CD1c-positive myeloid dendritic cell (primary cell): ENCODE measurements around the gene PRMT7.

ENCODE experiments used
- DNase-seq: peaks from one replicate; pipeline ENCODE4 v3.0.0-alpha.2; 2016; ENCODE audit errors: extremely low spot score

PRMT7 gene

GRCh38 chr16:68375801-68376536, 65.2 kb downstream of the PRMT7 start:
- DNase-seq: no peak

DNA sequence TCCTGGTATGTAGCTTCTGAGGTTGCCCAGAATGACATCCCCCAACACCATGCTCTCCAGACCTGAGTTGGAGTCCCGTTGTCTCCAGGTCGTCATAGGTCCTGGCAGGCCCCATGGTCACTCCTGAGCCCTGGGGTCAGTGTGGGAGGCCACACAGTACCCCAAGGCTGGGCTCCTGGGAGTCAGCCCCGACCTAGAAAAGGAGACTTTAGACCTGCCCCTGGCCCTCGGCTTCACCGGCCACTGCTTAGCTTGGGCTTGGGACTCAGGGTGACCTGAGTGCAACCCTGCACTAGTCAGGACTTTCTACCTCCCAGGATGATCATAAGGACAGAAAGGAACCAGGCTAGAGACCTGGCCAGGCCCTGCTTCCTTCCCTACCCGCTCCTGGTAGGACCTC, 65.8 kb downstream of the PRMT7 start:
- DNase-seq: no peak

- DNase-seq: no peak
These were observed 66.4 kb downstream of the PRMT7 start for GRCh38 chr16:68377221-68377620.

DNA sequence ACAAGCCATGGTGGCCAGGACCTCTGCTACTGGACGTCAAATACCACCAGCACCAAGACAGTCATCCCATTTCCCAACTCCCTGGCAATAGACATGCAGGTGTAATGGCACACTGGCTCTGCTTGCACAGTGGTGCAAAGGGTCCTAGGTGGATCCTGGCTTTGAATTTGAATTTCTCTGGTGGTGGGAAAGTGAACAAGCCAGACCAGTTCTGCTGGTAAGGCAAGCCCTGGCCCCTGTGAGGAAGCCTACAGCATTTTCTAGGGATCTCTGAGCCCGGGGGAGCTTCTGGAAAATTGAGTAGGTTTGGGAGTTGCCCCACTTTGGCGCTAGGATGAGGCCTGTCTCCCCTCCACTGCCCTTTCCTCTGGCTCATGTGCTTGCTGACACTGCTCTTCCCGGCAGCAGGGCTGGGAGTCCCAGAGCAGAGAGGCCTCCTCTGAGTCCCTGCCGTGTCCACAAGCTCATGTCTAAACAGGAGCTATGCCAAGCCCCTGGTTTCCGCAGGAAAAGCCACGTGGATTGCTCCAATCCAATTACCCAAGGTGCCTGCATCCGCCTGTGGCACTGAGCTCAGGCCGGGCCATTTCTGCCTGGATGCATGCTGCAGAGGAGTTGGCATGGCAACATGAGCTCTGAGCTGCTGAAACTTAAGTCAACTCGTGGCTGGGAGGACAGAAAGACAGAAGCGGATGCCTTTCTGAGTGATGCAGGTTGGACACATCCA, 67.0 kb downstream of the PRMT7 start:
- no peak for DNase-seq

DNA sequence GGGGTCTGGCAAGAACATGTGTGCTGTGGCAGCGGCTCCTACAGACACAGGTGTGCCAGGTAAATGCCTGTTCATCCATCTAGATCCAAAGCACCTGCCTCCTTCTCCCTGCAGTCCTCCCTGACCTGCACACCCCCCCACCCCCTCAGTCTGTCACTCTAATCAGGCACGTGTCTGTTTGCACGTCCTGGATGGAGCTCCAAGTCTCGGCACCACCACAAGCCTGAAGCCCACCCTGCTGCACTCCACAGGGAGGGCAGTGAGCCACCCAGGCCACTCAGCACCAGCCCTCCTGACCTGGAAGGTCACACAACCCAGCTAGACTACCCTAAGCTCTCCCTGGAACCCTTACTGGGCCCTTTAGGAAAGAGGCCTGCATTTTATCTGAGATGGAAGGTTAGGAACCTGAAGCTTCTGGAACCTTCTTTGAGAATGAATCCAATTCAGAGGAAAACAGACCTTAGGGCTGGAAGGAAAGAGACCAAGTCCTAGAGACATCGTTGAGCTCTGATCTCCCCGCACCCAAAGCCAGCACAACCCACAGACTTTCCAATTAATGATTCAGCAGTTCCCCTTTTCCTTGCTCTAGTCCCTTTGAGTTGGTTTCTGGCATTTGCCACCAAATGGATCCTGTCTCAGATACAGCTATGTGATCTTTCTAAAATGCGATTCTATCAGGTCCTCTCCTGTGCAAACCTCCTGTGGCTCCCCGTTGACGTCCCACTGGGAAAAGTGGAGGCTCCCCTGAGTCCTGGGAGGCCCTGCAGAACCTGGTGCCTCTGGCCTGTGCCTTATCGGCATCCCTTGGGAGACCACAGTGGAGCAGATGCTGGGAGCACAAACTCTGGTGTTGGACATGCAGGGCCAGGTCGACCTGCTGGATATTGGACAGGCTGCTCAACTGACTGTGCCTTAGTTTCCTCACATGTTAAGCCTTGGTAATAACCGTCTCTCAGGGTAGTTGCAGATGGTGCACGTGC, 67.9 kb downstream of the PRMT7 start:
- DNase-seq: peak; percentile 40

DNA sequence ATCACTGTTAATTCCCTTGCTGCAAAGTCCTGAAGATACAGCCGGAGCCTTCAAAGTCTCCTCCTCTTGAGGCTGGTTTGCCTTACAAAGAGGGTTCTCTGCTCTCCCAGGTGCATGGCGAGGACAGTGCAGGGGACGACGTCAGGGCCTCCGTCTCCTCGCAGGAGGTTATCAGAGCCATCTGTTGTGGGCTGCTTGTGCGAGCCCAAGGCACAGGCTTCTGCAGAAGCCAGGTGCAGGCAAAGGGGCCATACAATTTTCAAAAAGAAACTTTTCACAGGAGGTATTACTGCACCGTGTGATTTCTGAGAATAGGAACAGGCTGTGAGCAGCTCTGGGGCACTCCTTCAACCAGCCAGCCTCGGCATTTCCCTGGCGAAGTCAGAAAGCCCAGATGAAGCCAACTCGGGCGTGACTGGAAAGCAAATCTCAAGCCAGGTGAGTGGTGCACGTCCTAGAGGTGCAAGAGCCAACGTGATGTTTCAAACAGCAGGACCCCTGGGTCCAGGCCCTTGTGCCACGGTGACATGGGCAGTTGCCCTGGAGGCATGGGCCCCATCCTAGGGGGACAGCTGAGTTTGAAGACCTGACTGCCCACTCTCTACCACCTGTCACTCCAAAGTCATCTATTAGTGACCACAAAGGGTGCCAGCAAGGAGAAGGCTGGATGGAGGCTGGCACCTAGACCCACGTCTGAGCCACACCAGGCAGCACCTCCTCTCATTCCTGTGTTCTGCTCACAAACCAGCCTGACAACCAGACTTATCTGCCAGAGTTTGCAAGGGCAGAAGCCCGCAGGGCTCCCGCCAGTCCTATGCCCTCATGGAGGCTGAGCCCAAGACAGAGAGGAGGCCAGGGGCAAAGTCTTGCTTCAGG, 68.9 kb downstream of the PRMT7 start:
- DNase-seq: no peak

DNA sequence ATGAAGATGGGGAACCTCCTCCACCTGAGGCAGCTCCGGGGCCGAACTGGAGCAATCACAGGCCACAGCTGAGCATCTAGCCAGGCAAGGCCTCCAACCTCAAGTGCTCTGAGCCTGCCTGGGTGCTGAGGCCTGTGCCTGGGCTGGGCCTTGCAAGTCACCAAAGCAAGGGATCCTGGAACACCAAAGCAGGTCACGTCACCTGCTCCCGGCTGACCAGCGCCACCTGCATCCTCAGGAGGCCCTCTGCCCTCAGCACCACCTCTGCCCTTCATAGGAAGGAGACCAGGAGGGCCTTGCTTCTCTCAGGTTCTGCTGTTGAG, 69.5 kb downstream of the PRMT7 start:
- DNase-seq: no peak

DNA sequence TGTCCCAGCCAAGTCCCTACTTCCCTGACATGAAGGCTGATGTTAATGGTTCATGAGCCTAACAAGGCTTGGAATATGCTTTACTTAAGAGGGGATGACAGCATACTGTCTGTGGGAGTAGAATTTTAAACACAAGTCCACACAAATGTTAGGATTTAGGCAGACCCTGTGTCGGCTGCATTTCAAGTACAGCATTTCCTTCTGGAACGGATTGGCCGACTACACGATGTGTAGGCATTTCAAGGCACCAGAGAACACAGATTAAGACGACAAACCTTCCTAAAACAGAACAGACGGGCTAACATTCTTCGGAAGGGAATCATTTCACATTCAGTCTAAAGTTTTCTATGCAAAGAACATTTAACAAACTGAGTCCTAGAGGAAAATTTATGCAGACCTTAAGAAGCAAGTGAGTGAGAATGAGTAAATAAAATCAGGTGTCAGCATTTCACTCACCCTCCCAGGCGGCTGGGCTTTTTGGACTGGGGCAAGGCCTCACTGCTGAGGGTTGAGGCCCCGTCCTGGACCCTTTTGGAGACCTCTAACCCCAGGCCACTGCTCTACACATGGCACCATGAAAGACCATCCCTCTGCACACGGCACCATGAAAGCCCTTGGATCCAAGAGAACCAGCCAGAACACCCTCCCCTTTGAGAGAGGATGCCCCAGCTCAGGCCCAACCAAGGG, 70.0 kb downstream of the PRMT7 start:
- no peak for DNase-seq

- no peak for DNase-seq
These were observed 70.5 kb downstream of the PRMT7 start for GRCh38 chr16:68381363-68381724.

- DNase-seq: no peak
These were observed 71.5 kb downstream of the PRMT7 start for GRCh38 chr16:68382296-68382718.

DNA sequence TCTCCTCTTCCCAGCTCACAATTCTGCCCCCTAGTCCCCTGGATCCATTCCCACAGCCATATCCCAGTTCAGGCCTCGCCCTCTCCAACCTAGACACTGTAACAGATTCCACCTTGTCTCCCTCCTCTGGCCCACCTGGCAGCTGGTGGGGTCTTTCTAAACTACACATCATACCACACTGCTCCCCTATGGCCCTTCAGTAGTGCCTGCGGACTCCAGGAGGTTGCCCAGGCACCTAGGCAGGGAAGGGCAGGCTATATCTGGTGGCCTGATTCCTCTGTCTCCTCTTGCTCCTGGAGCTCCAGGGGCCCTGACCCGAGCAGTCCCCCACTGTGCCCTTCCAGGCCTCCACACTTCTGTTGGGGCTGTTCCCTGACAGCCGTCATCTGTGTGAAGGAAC, 73.0 kb downstream of the PRMT7 start:
- DNase-seq: no peak

- no peak for DNase-seq
These were observed 73.7 kb downstream of the PRMT7 start for GRCh38 chr16:68384288-68385161.

DNA sequence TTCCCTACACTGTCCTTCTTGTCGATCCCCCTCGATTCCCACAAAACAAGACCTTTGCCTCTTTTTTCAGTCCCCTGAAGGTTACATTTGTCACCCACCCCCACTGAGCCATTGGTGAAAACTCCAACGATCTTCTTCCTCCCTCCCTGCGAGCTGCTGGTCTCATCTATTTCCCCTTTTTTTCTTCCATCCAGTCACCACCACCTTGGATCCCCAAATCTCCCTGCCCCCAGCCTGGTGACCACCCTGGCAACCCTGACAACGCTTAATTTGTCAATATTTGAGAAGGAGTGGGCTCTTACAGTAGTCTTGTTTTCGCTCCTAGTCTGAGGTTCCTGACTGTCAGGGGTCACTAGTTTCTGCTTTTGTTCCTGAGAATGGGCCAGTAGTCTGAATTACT, 74.6 kb downstream of the PRMT7 start:
- DNase-seq: peak; percentile 8

GRCh38 chr16:68386628-68387027, 75.8 kb downstream of the PRMT7 start:
- no peak for DNase-seq

DNA sequence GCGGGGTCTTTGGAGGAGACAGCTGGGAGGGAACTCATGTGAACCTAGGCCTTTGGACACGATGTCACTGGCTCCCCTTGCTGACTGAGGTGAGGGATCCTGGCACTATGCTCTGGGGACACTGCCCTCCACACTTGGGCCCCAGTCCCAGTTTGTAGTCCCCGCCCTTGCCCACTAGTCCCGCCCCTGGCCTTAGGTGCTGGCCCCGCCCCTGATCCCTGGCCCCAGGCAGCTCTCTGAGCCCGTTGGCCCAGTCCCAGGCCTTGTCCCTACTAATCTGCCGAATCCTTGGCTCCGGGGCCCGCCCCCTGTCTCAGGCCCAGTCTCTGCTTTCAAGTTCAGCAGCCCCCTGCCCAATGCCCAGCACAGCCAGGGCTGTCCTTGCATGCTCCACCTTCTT, 76.5 kb downstream of the PRMT7 start:
- DNase-seq: no peak

DNA sequence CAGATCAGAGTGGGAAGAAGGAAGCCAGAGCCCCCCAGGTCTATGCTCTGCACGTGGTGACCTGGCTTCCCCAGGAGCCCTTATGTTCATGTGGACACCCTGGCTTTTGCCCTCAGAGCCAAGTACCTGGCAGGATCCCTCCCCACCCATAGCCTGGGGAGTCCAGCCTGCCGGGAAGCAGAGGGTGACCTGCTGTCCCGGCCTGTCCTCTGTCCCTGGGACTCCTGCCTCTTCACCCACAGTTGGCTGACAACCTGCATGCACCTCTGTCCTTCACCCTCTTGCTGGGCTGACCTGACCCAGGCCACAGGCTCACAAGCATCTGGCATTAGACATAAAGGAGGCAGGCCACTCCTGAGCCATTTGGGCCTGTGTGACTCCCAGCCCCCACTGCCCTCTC, 77.3 kb downstream of the PRMT7 start:
- DNase-seq: no peak

DNA sequence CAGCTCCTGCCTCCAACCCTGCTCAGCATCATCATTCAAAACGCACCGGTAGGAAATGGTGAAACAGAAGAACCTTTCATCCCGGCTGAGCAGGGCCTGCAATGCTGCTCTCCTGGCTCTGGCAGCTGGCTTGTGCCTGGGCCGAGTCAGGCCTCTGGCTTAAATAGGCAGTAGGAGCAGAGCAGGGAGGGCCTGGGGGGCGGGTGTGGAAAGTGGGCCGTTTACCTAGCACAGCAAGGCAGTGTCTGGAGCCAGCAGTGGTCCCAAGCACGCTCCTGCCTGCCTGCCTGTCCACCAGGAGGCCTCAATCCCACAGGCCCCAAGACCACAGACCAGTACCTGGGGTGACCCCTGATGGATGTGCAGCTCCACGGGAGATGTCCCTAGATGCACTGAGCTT, 78.2 kb downstream of the PRMT7 start:
- no peak for DNase-seq

DNA sequence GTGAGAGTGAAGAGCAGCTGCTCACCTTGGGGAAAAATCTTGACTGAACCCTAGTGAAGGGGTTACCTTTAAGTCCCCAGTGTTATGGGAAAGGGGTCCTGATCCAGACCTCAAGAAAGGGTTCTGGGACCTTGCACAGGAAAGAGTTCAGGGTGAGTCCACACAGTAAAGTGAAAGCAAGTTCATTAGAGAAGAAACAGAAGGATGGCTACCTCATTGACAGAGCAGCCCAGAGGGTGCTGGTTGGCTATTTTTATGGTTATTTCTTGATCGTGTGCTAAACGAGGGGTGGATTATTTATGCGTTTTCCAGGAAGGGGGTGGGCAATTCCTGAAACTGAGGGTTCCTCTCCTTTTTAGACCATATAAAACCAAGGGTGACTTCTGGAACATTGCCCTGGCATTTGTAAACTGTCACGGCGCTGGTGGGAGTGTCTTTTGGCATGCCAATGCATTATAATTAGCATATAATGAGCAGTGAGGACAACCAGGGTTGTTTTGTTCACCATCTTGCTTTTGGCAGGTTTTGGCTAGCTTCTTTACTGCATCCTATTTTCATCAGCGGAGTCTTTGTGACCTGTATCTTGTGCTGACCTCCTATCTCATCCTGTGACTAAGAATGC, 79.0 kb downstream of the PRMT7 start:
- no peak for DNase-seq

GRCh38 chr16:68393333-68393732, 82.5 kb downstream of the PRMT7 start:
- DNase-seq: no peak
